Kidney capillary endothelial cell (primary cell): ENCODE measurements around the gene FAM83D.
"Not testable (repeated sequence)": the region's sequence is repeated elsewhere in the genome, so short reads cannot be mapped to it uniquely, and the experiment has no call there.

Source experiments
- DNase-seq: peaks from one replicate; pipeline ENCODE4 v3.0.0-alpha.2; 2018; ENCODE audit warnings: low spot score

FAM83D gene

DNA sequence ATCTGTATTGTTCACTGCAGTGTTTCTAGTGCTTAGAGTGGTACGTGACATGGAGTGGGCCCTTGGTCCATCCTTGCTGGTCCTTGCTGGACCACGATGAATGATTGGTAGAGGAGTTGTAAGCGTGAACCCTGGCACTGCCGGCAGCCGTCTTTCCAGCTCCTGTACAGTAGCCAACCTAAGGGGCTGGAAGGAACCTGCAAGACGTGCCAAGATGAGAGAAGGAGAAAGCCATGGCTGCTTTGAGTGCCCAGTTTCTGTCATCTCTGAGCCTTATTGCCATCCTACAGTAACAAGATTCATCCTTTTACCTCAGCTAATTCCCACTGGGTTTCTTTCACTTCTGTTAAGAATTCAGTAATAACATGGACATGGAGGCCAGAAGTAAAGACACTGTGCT lies 41.9 kb downstream of the FAM83D start:
- no peak for DNase-seq

DNA sequence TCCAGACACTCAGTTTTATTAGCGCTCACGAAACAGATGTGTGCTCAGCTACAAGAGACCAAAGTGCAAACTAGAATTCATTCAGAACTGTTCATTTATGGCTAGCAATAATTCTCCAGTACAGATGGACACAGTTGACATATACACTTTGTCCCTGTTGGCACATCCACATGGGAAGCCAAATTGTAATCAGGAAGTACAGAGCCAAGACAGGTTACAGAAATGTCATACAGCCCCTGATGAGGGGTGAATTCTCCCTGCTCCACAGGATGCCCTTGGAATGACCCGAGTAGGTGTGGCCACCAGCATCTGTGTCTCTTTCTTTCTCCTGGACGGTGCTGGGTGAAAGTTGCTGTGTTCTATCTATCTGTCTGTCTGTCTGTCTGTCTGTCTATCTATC lies 43.5 kb downstream of the FAM83D start:
- no peak for DNase-seq

DNA sequence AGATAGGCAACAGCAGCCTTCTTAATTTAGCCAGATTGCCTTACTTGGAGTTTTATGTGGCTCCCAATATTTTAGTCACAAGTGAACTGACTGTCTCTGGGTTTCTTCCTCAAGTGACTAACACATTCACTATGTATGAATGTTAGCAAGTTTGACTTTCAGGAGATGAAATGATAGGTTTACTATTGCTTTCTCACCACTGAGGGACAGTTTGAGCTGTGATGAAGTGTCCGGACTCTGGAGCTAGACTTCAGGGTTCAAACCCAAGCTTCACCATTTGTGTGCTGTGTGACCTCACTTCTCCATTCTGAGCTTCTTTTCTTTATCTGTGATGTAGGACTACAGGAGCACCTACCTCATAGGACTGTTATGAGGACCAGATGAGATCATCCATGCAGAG lies 44.1 kb downstream of the FAM83D start:
- peak; percentile 9 for DNase-seq

DNA sequence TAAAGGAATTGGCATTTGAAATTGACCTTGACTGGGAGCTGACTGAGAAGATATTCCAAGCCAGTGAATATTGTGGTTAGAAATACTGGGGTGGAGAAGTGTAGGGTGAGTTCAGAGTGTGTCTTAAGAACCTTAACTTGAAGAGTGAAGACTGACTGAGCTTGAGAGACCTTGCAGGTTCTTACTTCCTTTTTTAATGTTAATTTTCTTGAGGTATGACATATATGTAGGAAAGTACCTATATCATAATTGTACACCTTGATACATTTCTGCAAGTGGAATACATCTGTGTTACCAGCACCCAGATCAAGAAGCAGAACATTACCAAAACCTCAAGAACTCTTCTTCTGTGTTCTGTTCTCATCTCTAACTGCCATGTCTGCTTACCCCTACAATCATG lies 46.9 kb downstream of the FAM83D start:
- no peak for DNase-seq

DNA sequence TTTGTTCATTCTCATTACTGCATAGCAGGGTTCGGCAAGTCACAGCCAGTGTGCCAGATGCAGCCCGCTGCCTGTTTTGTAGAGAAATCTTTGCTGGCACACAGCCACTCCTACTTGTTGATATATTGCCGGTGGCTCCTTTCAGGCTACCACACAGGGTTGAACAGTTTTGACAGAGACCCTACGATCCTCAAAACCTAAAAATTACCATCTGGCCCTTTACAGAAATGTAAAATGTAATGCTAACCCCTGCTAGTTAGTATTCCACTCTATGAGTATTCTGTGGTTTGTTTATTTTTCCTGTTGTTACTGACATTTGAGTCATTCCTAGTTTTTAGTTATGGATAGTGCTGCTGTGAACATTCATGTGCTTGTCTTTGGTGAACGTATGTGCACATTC lies 47.4 kb downstream of the FAM83D start:
- no peak for DNase-seq

DNA sequence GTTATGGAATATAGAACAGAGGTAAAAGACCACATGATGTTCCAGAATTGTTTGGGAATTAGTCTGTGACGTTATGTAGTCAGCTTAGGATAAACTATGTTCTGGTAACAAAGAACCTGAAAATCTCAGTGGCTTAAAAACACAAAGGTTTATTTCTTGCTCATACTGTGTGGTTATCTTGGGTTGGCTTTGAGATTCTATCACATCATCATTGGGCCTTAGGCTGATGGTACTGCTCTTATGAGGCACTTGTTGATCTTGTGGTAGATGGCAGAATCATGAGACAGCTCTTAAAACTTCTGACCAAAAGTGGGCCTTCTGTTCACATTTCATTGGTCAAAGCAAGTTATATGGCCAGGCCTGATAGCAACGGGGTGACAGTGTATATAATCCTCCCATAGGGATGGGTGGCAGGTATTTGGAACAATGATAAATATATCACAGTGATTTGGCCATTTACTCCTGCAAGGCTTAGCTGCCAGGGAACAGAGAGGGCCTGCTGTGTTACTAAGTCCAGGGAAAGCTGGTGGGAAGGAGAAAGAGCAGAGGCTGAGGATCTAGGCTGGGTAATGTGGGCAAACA lies 49.4 kb downstream of the FAM83D start:
- no peak for DNase-seq

DNA sequence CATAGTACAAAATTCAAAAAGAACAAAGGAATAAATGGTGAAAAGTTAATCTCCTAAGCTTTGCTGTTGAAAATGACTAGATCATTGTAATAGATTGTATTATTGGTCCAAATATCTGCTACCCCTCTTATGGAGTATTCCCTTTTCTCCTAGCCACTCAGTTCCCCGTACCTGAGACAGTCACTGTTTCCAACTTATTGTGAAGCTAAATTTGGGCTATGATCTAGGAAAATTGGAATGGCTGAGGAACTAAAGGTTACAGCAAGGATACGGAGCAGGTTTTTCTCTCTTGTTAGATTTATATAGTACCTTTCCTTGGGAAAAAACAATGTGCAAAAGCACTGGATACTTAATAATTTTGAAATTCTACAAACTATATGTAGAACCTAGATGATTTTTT lies 53.2 kb downstream of the FAM83D start:
- no peak for DNase-seq

DNA sequence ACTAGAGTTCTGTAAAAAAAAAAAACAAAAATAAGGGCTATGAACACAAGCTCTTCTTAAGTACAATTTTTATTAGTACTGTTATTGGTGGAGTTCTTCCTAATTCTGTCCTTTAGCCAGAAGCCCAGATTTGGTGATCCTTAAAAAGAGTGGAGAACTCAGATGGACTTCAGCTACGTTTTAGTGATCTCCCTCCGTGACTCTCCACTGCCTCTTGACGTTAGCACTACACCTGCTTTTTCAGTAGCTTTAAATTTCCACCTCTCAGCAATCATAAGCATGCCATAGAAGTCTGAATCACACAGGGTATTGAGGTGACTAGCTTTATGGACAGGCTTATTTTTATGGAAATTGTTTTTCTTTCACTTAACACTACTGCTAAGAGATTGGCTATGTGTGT lies 53.6 kb downstream of the FAM83D start:
- no peak for DNase-seq

DNA sequence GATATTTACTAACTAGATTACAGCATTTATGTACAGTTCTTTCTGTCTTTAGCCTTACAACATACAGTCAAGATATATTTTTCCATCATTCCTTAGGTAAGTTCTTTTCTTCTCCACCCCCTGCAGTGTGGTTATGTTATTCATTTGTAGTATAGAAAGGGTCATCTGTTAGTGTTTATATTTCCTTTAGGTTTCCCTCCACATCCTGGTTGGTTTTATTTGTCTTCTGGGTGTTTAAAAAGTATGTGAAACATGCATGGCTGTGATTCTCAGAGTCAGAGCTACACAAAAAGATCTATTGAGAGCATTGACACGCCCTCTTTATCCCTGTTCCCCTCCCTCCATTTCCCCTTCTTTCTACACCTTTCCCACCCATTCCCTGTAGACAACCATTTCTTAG lies 56.1 kb downstream of the FAM83D start:
- DNase-seq: no peak

DNA sequence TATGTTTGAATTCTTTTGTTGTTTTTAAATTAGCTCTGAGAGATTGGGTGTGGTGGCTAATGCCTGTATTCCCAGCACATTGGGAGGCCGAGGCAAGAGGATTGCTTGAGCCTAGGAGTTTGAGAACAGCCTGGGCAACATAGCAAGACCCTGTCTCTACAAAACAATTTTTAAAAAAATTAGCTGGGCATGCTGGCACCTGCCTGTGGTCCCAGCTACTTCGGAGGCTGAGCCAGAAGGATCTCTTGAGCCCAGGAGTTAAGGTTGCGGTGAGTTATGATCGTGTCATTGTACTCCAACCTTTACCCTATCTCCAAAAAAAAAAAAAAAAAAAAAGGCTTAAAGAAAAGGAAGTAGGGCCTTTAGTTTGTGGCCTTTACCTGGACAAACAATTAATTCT lies 58.8 kb downstream of the FAM83D start:
- DNase-seq: no peak

DNA sequence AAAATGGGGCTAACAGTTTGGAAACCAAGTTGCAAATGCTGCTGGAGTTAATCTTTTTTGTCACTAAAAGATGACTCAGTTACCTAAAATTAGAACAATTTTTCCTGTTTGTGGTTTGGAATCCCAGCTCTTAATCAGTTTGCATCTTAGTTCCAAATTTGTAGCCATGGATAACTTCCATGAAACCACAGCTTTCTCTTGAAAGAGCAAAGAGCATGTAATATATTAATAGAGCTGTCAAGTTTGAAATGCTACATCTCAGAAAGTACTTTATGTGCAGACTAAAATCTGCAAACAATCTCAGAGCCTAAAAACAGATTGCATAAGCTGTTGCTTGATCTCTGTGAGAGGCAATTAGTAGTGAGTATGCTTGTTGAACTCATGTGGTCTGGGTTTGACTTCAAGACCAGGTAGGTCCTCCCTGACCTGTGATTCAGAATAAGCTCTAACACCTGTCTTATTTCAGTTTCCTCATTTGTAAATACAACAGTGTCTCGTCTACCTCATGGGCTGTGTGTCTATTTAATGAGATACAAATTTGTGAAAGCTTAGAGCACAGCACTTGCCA lies 59.5 kb downstream of the FAM83D start:
- peak; percentile 21 for DNase-seq

DNA sequence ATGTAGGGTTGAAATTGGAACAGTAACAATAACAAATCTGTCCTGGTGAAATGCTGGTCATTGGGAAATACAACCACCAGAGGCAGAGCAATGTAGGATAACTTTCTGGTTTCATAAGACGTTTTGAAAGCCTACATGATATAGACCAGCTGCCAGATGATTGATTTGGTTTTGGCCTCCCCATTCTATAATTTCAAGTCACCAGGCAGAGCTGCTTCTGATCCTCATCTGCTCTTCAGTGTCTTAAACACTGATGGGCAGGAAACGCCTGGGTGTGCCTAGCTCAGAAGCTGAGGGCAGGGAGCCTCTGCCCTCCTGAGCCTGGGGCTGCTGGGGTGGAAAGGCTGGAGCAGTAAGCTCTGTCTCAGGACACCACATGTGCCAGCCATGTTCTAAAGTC lies 60.4 kb downstream of the FAM83D start:
- DNase-seq: no peak

DNA sequence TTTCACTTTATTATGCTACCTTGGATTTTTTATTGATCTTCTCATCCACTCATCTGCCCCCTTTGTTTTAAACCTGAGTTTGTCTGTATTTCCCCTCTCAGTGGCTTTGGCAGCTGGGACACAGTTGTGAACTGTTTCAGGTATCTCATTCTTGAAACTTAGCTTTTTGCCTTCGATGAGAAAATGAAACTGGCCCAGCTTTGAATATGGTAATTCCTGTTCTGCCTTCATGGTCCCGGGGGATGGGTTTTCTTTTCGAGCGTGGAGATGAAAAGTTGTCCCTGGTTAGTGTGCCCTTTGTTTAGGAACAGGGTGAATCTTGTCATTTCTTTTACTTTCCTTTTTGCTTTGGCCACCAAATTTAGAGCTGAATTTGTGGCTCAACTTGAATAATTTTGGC lies 61.6 kb downstream of the FAM83D start:
- no peak for DNase-seq

DNA sequence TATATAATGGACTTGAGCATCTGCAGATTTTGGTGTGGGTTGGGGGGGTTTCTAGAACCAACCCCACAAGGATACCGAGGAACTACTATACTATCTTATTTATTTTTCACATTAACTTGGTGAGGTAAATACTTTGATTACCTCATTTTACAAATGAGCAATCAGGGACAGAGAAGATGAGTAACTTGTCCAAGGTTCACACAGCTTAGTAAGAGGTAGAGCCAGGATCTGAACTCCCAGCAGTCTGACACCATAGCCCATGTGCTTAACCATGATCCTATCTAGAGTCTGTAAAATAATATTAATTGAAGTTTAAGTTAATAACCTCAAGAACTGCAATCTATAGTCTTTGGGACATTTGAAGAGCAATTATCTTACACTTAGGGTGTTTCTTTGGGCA lies 64.5 kb downstream of the FAM83D start:
- DNase-seq: no peak

DNA sequence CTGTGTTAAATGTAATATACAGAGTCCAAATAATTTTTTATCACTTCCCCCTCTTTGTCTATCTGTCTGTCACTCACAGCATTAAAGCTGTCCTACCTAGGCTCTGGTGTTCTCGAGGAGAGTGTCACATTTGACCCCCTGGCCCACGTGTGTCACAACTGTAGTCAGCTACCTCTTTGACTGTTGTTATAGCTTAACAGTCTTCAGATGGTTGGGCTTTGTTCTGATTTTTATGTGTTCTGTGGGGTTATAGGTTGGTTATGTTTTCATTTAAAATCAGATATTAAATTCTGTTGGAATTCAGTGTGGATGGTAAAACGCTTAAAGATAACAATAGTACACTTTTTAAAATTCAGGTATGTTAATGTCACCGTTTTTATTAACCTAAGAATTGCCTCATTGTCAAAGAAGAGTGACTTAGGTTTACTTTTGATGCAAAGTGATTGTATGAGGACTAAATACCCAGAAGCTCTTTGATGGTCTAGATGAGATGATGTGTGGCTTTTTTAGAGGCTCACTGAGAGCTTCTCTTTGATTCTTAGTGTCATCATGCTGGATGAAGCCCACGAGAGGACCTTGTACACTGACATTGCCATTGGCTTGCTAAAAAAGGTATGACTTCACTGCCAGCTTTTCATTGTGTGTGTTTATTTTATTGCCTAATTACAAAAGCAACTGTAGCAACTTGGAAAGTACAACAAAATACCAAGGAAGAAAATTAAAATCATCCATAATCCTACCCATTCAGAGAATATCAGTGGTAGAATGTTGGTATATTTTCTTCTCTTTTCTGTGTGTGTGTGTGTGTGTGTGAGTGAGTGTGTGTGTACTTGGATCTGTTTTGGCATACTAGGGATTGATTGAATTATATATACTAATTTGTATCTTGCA lies 65.8 kb downstream of the FAM83D start:
- no peak for DNase-seq

DNA sequence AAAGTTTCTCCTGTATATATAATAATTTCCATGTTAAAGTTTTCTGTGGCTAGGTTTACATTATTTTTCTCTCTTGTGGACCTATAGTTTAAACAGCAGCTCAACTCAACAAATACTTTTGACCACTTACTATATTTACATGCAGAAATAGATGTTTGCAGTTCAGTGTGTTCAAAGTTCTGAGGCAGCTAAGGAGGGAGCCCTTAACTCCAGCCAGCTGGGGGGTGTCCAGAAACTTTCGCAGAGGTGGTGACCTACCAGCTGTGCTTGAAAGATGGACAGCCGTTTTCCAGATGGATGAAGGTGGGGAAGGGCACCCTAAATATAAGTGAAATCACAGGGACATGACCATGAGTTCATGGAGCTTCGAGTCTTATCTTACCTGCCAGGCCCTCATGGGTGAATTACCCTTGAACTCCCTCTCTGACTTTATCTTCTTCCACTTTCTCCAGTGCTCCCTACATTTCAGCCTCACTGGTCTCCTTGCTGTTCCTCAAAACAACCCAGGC lies 69.4 kb downstream of the FAM83D start:
- DNase-seq: no peak

DNA sequence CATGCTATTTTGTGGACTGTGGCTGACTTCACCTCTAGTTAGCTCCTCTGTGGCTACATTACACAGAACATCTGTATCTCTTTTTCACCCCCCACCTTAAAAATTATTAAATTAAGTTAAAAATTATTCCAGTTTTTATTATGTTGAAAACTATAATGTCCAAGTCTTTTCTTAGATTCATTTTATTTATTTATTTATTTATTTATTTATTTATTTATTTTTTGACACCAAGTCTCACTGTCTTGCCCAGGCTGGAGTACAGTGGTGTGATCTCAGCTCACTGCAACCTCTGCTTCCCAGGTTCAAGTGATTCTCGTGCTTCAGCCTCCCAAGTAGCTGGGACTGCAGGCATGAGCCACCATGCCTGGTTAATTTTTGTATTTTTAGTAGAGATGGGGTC lies 70.6 kb downstream of the FAM83D start:
- not testable (repeated sequence) for DNase-seq

DNA sequence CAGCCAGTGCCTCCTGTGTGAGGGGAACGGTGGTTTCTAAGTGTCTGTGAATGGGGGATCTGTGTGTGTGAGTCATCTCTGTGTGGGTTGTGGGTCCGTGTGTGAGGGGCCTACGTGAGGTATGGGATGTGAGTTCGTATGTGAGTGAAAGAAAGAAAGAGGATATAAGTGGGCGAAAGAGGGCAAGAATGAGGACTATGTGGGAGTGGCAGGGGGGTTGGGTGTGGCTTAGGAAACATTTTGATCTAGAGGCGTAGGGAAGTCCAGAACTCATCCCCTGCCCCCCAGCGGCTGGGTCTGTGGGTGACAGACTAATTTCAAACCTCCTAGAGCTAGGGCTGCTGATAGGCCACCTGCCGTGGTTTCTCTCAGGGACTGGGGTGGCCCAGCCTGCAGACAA lies 71.4 kb downstream of the FAM83D start:
- no peak for DNase-seq

DNA sequence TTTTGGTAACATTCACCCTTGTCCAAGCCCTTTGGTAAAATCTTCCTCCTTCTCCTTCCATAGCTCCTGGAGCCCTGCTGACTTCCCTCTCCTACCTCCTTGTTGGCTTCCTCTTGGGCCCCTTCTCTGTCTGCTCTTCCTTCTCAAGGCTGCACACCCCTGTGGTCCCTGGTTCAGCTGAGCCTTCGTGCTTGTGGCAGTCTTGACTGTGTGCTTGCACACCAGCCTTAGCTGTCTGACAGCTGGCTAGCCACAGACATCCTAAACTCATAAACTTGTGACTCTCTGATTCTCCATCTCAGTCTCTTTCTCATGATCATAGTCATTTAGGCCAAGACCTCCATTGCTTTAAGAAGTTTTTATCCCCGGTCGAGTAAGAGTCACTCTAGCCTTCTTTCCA lies 73.0 kb downstream of the FAM83D start:
- DNase-seq: no peak

DNA sequence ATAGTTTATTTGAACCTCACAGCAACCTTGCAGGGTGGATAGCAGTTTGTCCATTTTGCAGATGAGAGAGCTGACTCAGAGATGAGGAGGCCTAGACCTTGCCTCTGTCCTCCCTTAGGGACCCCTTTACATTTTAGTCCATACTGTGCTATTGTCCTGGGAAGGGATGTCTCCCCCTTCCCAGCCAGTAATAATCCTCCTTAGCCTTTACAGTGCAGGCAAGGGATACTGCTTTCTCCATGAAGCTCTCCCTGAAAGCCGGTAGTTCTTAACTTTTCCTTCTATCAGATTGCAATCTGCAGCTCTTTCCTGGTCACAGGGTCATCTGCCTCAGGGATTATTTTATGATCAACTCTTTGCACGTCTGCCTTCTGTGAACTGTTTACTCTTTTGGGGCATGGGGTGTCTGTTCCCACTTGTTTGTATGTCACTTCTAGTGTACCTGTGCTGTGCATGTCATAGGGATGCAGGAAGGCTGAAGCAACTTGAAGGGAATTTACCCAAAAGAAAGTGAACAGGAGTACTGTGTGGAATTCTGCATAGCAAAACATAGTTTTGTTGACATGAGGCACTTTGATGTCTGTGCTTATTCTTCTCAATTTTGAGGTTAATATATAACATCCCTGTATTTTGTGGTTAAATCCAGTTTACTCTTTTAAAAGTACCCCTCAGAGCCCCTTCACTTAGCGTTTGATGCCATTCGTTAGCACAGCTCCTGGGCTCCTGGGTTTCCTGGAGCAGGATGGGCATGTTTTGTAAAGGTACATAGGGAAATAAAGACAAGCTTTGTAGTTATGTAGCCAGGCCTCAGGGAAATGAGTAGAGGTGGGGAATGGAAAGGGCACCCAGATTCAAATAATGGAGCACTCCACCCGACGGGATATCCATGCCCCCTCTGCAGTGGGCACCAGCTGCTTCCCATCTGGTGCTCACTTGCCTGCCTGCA lies 74.0 kb downstream of the FAM83D start:
- DNase-seq: no peak
